Erythroblast (primary cell): ENCODE data around the gene OAS2.
"Not testable (repeated sequence)": the region's sequence is repeated elsewhere in the genome, so short reads cannot be mapped to it uniquely, and the experiment has no call there.

ENCODE experiments used
- DNase-seq, 2 experiments: peaks; one replicate each; lab custom pipeline; 2025; lab: John Stamatoyannopoulos, UW
- GATA1 ChIP-seq: IDR thresholded peaks from 2 replicates; pipeline ENCODE4 v1.6.1; 2011; ENCODE audit warnings: low read depth, mild to moderate bottlenecking, control low read depth, low read length, moderate library complexity
- POLR2A ChIP-seq: IDR thresholded peaks from 2 replicates; pipeline ENCODE4 v1.6.1; 2011; ENCODE audit warnings: mild to moderate bottlenecking, low read length

The OAS2 gene

DNA sequence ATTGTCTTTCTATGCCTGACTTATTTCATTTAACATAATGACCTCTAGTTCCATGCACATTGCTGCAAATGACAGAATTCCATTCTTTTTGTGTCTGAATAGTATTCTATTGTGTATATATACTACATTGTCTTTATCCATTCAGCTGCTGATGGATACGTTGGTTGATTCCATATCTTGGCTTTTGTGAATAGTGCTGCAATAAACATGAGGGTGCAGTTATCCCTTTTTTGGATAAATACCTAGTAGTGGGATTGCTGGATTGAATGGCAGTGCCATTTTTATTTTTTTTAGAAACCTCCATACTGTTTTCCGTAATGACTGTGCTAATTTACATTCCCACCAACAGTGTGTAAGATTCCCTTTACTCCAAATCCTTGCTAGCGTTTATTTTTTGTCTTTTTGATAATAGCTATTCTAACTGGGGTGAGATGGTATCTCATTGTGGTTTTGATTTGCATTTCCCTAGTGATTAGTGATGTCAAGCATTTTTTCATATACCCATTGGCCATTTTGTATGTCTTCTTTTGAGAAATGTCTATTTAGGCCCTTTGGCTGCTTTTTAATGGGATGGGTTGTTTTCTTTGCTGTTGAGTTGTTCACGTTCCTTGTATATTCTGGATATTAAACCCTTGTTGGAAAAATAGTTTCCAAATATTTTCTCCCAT lies 2.3 kb downstream of the OAS2 start:
- DNase-seq: no peak
- no peak for TF ChIP-seq POLR2A

DNA sequence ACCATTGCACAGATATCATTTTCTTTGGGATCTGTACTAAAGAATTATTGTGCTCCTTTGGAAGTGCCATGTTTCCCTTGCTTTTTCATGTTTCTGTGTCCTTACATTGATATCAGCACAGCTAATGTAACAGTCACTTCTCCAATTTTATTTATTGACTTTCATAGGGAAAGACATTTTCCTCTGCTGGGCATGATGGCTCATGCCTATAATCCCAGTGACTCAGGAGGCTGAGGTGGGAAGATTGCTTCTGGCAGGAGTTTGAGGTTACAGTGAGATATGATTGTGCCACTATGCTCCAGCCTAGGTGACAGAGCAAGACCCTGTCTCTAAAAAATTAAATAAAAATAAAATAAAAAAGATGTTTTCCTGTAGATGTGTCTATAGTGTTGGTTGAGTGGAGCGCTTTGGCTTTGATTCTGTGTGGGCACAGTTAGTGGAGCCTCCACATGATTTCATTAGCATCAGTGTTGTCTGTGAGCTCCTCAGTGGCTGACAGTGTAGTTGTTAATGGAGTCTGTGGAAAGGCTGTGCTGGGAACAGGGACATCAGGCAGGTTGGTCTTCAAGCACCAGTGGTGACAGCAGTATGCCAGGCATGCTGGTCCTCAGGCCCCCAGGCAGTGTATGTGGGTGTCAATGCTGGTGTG lies 7.4 kb downstream of the OAS2 start:
- DNase-seq: no peak
- no peak for TF ChIP-seq POLR2A

DNA sequence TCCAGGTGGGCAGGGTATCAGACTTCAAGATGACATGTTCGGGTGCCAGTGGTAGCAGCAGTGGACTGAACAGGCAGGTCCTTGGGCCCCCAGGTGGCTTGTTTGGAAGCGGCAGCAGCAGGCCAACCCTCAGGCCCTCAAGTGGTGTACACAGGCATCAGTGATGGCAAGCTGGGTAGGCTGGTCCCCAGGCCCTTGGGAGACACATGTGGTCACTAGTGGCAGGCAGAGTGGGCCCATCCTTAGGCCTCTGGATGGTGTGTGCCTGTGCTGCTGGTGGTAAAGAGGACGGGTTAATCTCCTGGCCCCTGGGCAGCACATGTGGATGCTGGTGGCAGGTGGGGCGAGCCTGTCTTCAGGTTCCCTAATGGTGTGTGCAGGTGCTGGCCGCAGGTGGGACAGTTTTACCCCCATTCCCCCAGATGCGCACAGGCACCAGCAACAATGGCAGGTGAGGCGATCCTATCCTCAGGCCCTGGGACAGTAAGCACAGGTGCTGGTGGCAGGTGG lies 8.0 kb downstream of the OAS2 start:
- no peak for TF ChIP-seq GATA1
- no peak for TF ChIP-seq POLR2A
- DNase-seq: no peak

DNA sequence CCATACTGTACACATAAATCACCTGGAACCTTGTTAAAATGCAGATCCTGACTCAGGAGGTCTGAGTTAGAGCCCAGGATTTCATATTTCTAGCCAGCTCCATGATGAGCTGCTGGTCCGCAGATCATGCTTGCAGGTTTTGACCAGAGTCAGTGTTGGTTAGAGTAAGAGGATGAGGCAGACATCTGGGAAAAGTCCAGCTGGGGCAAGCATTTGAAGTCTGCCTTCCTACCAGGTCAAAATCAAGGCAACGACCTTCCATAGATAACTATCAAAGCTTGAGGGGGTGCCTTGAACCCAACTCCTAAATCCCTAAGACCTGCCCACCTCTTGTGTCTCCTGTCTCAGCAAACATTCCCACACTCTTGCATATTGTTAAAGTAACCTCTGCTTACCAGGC lies 9.2 kb downstream of the OAS2 start:
- DNase-seq: no peak
- TF ChIP-seq POLR2A (no peak), GATA1 (no peak)

DNA sequence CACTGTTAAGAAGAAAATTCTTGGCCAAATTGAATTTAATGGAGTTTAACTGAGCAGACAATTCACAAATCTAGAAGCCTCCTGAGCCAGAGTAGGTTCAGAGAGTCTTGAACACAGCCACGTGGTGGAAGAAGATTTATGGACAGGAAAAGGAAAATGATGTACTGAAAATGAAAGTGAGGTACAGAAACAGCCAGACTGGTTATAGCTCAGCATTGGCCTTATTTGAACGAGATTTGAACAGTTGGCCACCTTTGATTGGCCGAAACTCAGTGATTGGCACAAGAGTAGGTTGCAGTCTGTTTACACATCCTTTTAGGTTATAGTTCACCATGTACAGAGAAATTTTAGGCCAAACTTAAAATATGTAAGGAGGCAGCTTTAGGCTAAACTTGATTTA lies 9.9 kb downstream of the OAS2 start:
- DNase-seq: no peak

DNA sequence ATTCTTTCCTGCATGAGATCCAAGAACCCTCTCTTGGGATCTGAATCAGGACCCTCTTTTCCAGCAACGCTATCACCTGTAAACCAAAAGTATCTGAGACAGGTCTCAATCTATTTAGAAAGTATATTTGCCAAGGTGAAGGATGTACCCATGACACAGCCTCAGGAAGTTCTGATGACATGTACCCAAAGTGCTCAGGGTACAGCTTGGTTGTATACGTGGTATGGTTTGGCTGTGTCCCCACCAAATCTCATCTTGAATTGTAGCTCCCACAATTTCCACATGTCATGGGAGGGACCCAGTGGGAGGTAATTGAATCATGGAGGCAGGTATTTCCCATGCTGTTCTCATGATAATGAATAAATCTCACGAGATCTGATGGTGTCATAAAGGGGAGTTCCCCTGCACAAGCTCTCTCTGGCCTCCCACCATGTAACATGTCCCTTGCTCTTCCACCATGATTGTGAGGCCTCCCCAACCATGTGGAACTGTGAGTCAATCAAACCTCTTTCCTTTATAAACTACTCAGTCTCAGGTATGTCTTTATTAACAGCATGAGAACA lies 10.6 kb downstream of the OAS2 start:
- not testable (repeated sequence) for DNase-seq

More for the DNA sequence above, 9.9 kb downstream of the OAS2 start:
- TF ChIP-seq GATA1: no peak
- no peak for TF ChIP-seq POLR2A

DNA sequence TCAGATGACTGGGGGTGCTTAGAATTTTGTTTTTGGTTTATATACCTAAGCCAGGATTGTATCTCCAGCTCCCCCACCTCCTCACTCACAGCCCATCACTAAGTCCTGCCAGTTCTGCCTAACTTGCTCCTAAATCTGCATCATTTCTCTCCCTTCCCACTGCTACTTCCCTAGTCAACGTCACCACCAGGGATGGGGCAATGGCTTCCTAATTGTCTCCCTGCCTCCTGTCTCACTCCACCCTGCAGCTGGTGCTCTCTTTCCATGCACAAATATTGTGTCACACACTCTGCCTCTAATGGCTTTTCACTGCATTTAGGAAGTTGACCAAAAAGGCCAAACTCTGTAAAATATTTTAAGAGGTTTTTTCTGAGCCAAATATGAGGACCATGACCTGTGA lies 11.5 kb downstream of the OAS2 start:
- no peak for DNase-seq
- TF ChIP-seq POLR2A (no peak), GATA1 (no peak)

DNA sequence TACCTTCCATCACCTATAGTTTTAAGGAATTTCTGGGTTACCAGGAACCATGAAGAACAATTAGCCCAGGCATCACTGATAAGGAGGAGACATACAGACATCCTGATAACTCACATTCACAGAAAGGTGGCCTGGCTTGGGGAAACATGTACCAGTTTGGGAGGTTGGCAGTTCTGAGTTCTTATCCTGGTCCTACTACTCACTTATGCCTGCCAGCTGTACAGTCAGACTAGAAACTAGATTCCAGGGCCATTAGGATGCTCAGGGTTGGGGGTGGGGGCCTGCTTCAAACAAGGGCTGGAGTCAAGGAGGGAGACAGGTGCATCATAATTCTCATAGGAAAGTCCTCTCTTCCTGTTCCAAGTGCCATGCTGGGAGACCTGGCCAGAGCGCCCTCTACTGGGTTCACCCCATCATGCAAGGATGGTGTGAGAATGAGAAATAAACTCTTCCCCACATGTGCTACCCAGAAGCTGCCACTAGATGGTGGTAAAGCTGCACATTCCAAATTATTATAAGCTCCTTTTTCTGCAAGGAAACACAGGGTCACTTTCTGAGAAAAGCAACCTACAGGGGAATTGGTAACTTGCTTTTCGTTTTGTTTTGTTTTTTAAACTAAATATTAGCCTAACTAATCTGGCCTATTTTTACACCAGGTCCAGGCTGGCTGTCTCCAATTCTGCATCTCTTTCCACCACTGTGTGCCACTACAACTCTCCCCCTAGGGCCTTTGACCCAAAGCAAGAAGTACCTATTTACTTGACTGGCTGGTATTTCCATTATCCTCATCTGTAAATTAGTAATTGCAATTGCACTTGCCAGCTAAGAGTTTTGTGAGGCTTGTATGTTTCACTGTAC lies 14.5 kb downstream of the OAS2 start:
- no peak for TF ChIP-seq GATA1
- TF ChIP-seq POLR2A: no peak

DNA sequence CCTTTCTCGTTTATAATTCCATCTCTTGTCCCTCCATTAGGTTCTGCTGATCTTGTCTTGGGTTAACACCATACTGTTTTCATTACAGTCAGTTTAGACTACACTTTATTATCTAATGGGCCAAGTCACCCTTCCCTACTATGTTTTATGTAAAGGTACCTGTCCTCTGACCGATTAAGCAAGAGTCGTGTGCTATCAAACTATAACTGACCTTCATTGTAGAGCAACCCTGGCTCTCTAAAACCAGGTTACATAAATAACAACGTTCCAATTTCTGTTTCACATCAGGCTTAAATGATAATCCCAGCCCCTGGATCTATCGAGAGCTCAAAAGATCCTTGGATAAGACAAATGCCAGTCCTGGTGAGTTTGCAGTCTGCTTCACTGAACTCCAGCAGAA lies 16.7 kb downstream of the OAS2 start:
- DNase-seq: no peak
- TF ChIP-seq GATA1 (no peak), POLR2A (no peak)

More for the DNA sequence above, 14.5 kb downstream of the OAS2 start:
- peak; percentile 34 to 61 for DNase-seq

DNA sequence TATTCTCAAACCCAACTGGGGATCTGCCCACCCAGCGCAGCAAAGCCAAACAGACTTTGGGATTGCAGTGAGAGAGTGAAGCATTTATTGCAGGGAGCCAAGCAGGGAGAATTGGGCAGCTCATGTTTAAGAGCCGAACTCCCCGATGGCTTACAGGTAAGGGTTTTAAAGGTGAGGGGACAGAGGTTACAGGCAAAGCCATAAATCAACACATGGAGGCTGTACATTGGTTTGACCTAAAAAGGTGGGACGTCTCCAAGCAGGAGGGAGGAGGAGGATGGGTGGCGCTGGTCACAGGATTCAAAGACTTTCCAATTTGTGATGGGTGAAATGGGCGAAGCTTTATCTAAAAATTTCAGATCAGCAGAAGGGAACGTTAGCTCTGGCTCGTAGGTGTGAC lies 18.2 kb downstream of the OAS2 start:
- TF ChIP-seq GATA1 (no peak), POLR2A (no peak)
- DNase-seq: no peak

DNA sequence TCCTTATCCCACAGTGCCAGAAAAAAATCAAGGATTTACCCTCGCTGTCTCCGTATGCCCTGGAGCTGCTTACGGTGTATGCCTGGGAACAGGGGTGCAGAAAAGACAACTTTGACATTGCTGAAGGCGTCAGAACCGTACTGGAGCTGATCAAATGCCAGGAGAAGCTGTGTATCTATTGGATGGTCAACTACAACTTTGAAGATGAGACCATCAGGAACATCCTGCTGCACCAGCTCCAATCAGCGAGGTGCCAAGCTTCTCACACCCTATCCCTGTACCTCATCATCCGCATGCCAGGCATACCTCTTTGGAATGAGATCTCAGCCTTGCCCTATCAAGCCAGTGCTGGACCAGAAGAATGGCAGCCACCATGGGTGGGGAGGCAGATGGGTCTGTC lies 19.2 kb downstream of the OAS2 start:
- TF ChIP-seq GATA1: no peak
- DNase-seq: no peak

DNA sequence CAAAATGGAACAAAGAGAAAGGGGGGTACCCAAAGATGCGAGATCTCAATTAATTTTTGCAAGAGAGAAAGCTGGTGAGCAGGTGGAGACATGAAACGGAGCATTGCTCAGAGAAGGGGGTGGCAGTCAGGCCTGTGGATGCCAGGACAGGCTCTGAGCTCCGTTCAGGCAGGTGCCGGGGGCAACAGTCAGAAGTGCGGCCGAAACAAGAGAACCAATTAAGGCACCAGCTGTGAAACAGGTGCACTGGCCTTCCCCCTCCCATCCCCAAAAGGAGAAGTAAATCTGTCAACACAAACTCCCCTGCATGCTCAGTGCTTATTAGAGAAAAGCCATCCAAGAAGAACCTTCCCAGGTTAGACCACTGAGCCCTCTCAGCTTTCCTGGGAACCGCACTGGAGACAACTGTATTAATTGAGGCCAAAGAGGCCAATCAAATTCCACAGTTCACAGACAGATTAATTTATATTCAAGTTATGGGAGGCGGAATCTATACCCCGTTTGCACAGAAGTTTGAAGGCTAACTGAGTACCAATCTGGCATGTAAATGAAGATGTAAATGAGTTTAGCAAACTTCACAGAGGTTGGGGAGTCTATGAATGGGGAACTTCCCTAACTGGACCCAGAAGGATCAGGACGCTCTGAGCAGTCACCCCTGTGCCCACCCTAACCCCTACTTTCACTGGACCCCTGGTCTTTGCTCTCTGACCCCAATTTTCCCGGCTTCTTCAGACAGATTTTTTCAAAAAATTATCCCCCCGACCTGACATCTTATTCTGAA lies 20.9 kb downstream of the OAS2 start:
- TF ChIP-seq POLR2A (no peak), GATA1 (no peak)

DNA sequence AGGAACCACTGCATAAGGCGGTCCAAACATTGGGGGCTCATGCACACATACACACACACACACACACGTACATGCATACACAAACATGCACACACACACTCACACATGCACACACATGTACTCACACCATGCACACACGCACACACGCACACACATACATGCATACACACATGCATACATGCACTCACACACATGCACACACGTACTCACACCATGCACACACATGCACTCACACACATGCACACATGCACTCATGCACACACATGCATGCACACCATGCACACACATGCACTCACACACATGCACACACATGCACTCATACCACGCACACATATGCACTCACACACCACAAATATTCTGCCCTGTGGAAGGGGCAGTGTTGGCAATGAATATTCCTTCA lies 22.1 kb downstream of the OAS2 start:
- no peak for DNase-seq
- TF ChIP-seq POLR2A: no peak
- no peak for TF ChIP-seq GATA1

More for the DNA sequence above, 20.9 kb downstream of the OAS2 start:
- DNase-seq: no peak
